Panc1 (cell line): ENCODE results near the gene DFFB. TPM values are rescaled to one million over a fixed set of nuclear protein-coding genes. Genes with fewer than 3 reads are reported as not detected.

Experiments used
- ATAC-seq: fragments of 200-7000 bp; cut with Tn5 transposase; 2 replicates; pipeline ENCODE4 v1.9.1; 2020; ENCODE audit warnings: mild to moderate bottlenecking, moderate library complexity
- BruUV-seq: library from RNA; stranded (reverse); fragments of 400-500 nt; replicated peaks from 2 replicates; lab custom pipeline; 2021; lab: Mats Ljungman, UMichigan
- CTCF ChIA-PET: fragments of 300-600 bp; sonication (Branson Sonifier 250); formaldehyde crosslinking; loops from one replicate; lab custom pipeline; 2022; ENCODE audit warnings: antibody characterized with exemption; lab: Charles Lee
- POLR2A ChIA-PET: fragments of 300-600 bp; sonication (Branson Sonifier 250); formaldehyde crosslinking; loops from one replicate; lab custom pipeline; 2022; ENCODE audit warnings: antibody characterized with exemption; lab: Charles Lee
- DNase-seq: peaks from one replicate; pipeline ENCODE4 v3.0.0-alpha.2; 2010; ENCODE audit warnings: low read depth, low spot score
- H3K27ac ChIP-seq: 2 replicates; pipeline ENCODE4 v1.5.1; 2011; ENCODE audit warnings: mild to moderate bottlenecking, low read length, inconsistent platforms
- H3K27me3 ChIP-seq: fragments of 200-500 bp; sonication (Bioruptor generic); 2 replicates; pipeline ENCODE4 v1.6.0; 2014; ENCODE audit warnings: low read length, inconsistent platforms; ENCODE audit not compliant: control insufficient read depth, insufficient read depth
- H3K36me3 ChIP-seq: fragments of 200-500 bp; sonication (Bioruptor generic); 2 replicates; pipeline ENCODE4 v1.5.1; 2014; ENCODE audit warnings: inconsistent platforms, mild to moderate bottlenecking, low read length, moderate library complexity; ENCODE audit not compliant: control insufficient read depth, insufficient read depth
- H3K4me1 ChIP-seq: 2 replicates; pipeline ENCODE4 v1.5.1; 2011; ENCODE audit warnings: inconsistent platforms, mild to moderate bottlenecking, low read length, moderate library complexity; ENCODE audit not compliant: control insufficient read depth, insufficient read depth
- H3K4me3 ChIP-seq, 2 experiments: 2 replicates each; pipeline ENCODE4 v1.5.1; 2011 to 2012; ENCODE audit warnings: low read depth in 2 of 2, low read length in 2 of 2, mild to moderate bottlenecking in 2 of 2, inconsistent platforms in 1 of 2, moderate library complexity in 1 of 2
- H3K9me3 ChIP-seq: fragments of 200-500 bp; sonication (Bioruptor generic); 2 replicates; pipeline ENCODE4 v1.5.1; 2014; ENCODE audit warnings: low read depth, mild to moderate bottlenecking, inconsistent platforms, low read length, moderate library complexity; ENCODE audit not compliant: control insufficient read depth, insufficient read depth
- POLR2AphosphoS5 ChIP-seq: IDR thresholded peaks from 2 replicates; pipeline ENCODE4 v1.6.1; 2012; ENCODE audit warnings: mild to moderate bottlenecking, low read depth, low read length, moderate library complexity
- SIN3A ChIP-seq: IDR thresholded peaks from 2 replicates; pipeline ENCODE4 v1.6.1; 2012; ENCODE audit warnings: low read depth, mild to moderate bottlenecking, low read length, moderate library complexity, borderline replicate concordance; ENCODE audit not compliant: insufficient read depth
- TCF7L2 ChIP-seq: IDR thresholded peaks from 2 replicates; pipeline ENCODE4 v1.6.1; 2011; ENCODE audit warnings: mild to moderate bottlenecking, low read depth, low read length, inconsistent platforms
- in situ Hi-C: cut with HindIII; loops from 2 replicates; pipeline ENCODE4 v1.10.0; 2016; ENCODE audit warnings: low sequenced_read_pairs, low pct_unique_long_range_greater_than_20kb
- intact Hi-C: fragments of 100-400 bp; cut with micrococcal nuclease; formaldehyde crosslinking; loops from one replicate; pipeline ENCODE4 v1.10.0; 2022; ENCODE audit not compliant: unreplicated experiment
- total RNA-seq: library from RNA; stranded (reverse); gene quantifications from one replicate; pipeline ENCODE4 v1.2.1, GENCODE V29; 2021; ENCODE audit not compliant: unreplicated experiment
- TF ChIP-seq, protein P1 (sequence below), 2 experiments: IDR thresholded peaks; 2 replicates each; pipeline ENCODE4 v1.6.1; 2011 to 2012; ENCODE audit warnings: low read depth in 2 of 2, control low read depth in 1 of 2, low read length in 1 of 2, mild to moderate bottlenecking in 1 of 2, moderate library complexity in 1 of 2; ENCODE audit not compliant: insufficient read depth in 1 of 2
- TF ChIP-seq, protein P2 (sequence below): fragments of 450-650 bp; IDR thresholded peaks from 2 replicates; pipeline ENCODE4 v1.5.1; 2017; ENCODE audit warnings: mild to moderate bottlenecking

The DFFB gene
- total RNA-seq, 1 experiment from 2014 or later = 3.0 TPM

DNA sequence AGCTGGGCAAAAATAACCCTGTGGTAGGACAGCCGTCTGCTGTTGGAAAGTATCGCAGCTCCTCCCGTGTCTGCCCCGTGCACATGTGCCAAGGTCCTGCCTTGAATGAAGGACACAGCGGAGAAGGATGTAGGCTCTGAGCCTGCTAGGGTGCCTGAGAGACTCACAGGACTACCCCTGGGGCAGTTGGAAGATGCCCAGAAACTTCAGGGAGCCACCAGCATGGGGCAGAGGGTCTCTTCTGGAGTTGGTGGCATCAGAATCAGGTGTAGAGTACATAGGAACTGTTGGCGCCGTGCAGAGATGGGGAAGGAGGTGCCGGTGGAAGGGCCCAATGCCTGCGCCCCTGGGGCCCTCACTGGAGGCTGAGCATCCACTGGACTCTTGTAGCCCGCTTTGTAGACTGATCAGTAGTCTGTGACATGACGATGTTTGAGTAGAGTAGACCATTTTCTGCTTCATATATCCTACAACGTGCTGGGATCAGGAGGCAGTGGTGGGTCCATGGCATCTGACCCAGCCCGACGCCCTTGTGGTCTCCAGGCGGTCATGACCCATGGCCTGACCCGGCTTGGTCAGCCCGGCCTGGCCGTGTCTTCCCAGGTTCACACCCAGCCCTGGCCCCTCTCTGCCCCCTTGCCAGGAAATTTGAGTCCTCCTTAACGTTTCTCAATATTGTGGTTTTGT lies 48.1 kb downstream of the DFFB start:
- CTCF ChIA-PET = no interaction called here
- in situ Hi-C loops = no loop called here

DNA sequence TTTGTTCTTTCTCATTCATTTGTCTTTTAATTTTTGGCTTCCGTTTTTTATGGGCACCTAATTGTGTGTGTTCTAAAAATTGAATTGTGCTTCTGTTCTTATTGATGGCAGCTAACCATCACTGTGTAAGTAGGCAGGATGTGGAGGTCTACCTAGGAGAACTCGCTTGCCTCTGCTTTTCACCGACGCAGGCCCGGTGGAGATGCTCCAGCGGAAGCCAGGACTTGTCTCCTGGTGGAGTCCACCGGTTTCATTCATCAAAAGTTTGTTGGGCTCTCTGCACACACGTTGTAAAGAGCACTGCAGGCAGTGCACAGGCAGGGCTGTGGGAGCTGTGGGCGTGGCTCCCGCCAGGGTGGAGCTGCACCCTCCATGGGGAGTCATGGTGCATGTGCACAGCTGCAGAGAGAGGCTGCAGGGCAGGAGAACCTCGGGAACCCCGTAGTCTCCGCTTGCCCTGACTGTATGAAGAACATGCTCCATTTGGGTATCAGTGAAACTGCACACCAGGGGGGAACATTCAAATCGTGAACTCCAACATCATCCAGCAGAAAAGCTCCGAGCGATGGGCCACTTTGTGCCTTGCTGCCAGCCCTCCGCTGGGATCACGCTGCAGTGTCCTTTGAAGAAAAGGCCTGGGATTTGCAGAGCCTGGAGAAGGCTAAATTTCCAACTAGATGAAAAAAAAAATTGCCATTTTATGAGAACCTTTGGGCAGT lies 48.8 kb downstream of the DFFB start:
- Histone ChIP-seq H3K36me3 (no peaks in the 10 kb centered on the region), H3K4me3 (no peak overlapping the region), H3K4me1 (peaks cover 6% of the 10 kb centered on the region; the same call in 1 of the 2 replicates), H3K27ac (no peak overlapping the region), H3K9me3 (no peaks in the 10 kb centered on the region), H3K27me3 (no peaks in the 10 kb centered on the region)
- ATAC-seq = no peak
- intact Hi-C loops (no loop called here), in situ Hi-C loops (no loop called here)
- CTCF ChIA-PET = no interaction called here
- TF ChIP-seq TCF7L2 (no peak), POLR2AphosphoS5 (no peak), SIN3A (no peak)
- TF ChIP-seq, protein P1, sequence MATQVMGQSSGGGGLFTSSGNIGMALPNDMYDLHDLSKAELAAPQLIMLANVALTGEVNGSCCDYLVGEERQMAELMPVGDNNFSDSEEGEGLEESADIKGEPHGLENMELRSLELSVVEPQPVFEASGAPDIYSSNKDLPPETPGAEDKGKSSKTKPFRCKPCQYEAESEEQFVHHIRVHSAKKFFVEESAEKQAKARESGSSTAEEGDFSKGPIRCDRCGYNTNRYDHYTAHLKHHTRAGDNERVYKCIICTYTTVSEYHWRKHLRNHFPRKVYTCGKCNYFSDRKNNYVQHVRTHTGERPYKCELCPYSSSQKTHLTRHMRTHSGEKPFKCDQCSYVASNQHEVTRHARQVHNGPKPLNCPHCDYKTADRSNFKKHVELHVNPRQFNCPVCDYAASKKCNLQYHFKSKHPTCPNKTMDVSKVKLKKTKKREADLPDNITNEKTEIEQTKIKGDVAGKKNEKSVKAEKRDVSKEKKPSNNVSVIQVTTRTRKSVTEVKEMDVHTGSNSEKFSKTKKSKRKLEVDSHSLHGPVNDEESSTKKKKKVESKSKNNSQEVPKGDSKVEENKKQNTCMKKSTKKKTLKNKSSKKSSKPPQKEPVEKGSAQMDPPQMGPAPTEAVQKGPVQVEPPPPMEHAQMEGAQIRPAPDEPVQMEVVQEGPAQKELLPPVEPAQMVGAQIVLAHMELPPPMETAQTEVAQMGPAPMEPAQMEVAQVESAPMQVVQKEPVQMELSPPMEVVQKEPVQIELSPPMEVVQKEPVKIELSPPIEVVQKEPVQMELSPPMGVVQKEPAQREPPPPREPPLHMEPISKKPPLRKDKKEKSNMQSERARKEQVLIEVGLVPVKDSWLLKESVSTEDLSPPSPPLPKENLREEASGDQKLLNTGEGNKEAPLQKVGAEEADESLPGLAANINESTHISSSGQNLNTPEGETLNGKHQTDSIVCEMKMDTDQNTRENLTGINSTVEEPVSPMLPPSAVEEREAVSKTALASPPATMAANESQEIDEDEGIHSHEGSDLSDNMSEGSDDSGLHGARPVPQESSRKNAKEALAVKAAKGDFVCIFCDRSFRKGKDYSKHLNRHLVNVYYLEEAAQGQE (IDR thresholded peaks at IDR 0.05; ENCODE audit: insufficient read depth in 1 of 2, low read depth in 2 of 2, low read length in 1 of 2) = no peak
- TF ChIP-seq, protein P2, sequence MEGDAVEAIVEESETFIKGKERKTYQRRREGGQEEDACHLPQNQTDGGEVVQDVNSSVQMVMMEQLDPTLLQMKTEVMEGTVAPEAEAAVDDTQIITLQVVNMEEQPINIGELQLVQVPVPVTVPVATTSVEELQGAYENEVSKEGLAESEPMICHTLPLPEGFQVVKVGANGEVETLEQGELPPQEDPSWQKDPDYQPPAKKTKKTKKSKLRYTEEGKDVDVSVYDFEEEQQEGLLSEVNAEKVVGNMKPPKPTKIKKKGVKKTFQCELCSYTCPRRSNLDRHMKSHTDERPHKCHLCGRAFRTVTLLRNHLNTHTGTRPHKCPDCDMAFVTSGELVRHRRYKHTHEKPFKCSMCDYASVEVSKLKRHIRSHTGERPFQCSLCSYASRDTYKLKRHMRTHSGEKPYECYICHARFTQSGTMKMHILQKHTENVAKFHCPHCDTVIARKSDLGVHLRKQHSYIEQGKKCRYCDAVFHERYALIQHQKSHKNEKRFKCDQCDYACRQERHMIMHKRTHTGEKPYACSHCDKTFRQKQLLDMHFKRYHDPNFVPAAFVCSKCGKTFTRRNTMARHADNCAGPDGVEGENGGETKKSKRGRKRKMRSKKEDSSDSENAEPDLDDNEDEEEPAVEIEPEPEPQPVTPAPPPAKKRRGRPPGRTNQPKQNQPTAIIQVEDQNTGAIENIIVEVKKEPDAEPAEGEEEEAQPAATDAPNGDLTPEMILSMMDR = no peak
- POLR2A ChIA-PET = no interaction called here
- no peak for DNase-seq
- no TSS peak for BruUV-seq

More for the DNA sequence above, 48.1 kb downstream of the DFFB start:
- TF ChIP-seq TCF7L2 (no peak), POLR2AphosphoS5 (no peak), SIN3A (no peak)
- TF ChIP-seq, protein P1 (IDR thresholded peaks at IDR 0.05; ENCODE audit: insufficient read depth in 1 of 2, low read depth in 2 of 2, low read length in 1 of 2) = no peak
- TF ChIP-seq, protein P2 = no peak
- Histone ChIP-seq H3K27me3 (no peaks in the 10 kb centered on the region), H3K4me3 (no peak overlapping the region), H3K36me3 (no peaks in the 10 kb centered on the region), H3K4me1 (no peaks in the 10 kb centered on the region), H3K27ac (no peak overlapping the region), H3K9me3 (no peaks in the 10 kb centered on the region)
- DNase-seq (no peak), ATAC-seq (no peak)
- intact Hi-C loops = no loop called here
- no TSS peak for BruUV-seq
- POLR2A ChIA-PET = no interaction called here
